H1 (cell line): ENCODE measurements around the gene UGT1A7. TPM values are rescaled to one million over a fixed set of nuclear protein-coding genes. Genes with fewer than 3 reads are reported as not detected.

ENCODE experiments used
- CTCF ChIA-PET: fragments of 300-600 bp; sonication (Branson Sonifier 250); formaldehyde crosslinking; loops from one replicate; lab custom pipeline; 2021; ENCODE audit not compliant: partially characterized antibody; lab: Charles Lee
- POLR2A ChIA-PET: fragments of 300-600 bp; sonication (Branson Sonifier 250); formaldehyde crosslinking; loops from one replicate; lab custom pipeline; 2021; ENCODE audit warnings: inconsistent platforms; ENCODE audit not compliant: partially characterized antibody; lab: Charles Lee
- DNase-seq, 2 experiments: peaks; one replicate each; pipeline versions ENCODE4 v3.0.0 to v3.0.0-alpha.2; 2010 to 2022; ENCODE audit warnings: low spot score in 2 of 2, low read depth in 1 of 2, mixed read lengths in 1 of 2
- FAIRE-seq: peaks from 2 replicates; lab custom pipeline; 2011; peaks lifted over from hg19 to GRCh38; lab: Jason Lieb, UNC
- H2AFZ ChIP-seq: 2 replicates; pipeline ENCODE4 v1.8.1; 2012; ENCODE audit warnings: low read length, inconsistent platforms
- H2AK5ac ChIP-seq: 2 replicates; pipeline ENCODE4 v1.6.1; 2013; ENCODE audit warnings: low read depth, low read length
- H2BK120ac ChIP-seq: replicated peaks from 2 replicates; pipeline ENCODE3; 2013; ENCODE audit warnings: low read depth, low read length, inconsistent platforms
- H2BK12ac ChIP-seq: 2 replicates; pipeline ENCODE4 v1.6.1; 2013; ENCODE audit warnings: low read depth, low read length
- H2BK15ac ChIP-seq: 2 replicates; pipeline ENCODE4 v1.6.1; 2013; ENCODE audit warnings: low read length
- H2BK20ac ChIP-seq: 2 replicates; pipeline ENCODE4 v1.6.1; 2013; ENCODE audit warnings: low read length
- H2BK5ac ChIP-seq: 2 replicates; pipeline ENCODE4 v1.6.1; 2013; ENCODE audit warnings: low read depth, low read length
- H3K14ac ChIP-seq: 2 replicates; pipeline ENCODE4 v1.6.1; 2013; ENCODE audit warnings: inconsistent platforms; ENCODE audit not compliant: insufficient read length
- H3K18ac ChIP-seq: 2 replicates; pipeline ENCODE4 v1.6.1; 2013; ENCODE audit warnings: low read length; ENCODE audit errors: extremely low read depth
- H3K23ac ChIP-seq: 2 replicates; pipeline ENCODE4 v1.6.1; 2013; ENCODE audit warnings: inconsistent platforms; ENCODE audit not compliant: insufficient read length
- H3K23me2 ChIP-seq: 2 replicates; pipeline ENCODE4 v1.6.1; 2013; ENCODE audit warnings: low read depth, low read length
- H3K27ac ChIP-seq: 2 replicates; pipeline ENCODE4 v1.6.1; 2011; ENCODE audit warnings: low read depth, low read length, inconsistent platforms
- H3K27me3 ChIP-seq, 4 experiments: replicated peaks in 1 of 4; 1 replicate in 1 of 4; 2 replicates in 3 of 4; pipeline versions ENCODE4 v1.6.1 to v1.8.1; 2011 to 2013; ENCODE audit warnings: low read length in 3 of 4, mild to moderate bottlenecking in 3 of 4, inconsistent platforms in 2 of 4, mixed read lengths in 2 of 4, moderate library complexity in 1 of 4; ENCODE audit not compliant: control insufficient read depth in 3 of 4, insufficient read depth in 3 of 4; ENCODE audit errors: extremely low read depth in 1 of 4
- H3K36me3 ChIP-seq, 4 experiments: 2 replicates each; pipeline versions ENCODE4 v1.6.1 to v1.8.1; 2011 to 2013; ENCODE audit warnings: mild to moderate bottlenecking in 4 of 4, low read length in 3 of 4, moderate library complexity in 2 of 4, control low read depth in 1 of 4, inconsistent platforms in 1 of 4; ENCODE audit not compliant: insufficient read depth in 4 of 4, control insufficient read depth in 2 of 4
- H3K4ac ChIP-seq: replicated peaks from 2 replicates; pipeline ENCODE3; 2013; ENCODE audit warnings: low read length, low read depth, mixed read lengths, inconsistent platforms; ENCODE audit not compliant: insufficient read length
- H3K4me1 ChIP-seq, 4 experiments: replicated peaks in 1 of 4; 1 replicate in 1 of 4; 2 replicates in 3 of 4; pipeline versions ENCODE4 v1.6.1 to v1.8.1; 2011 to 2013; ENCODE audit warnings: low read length in 3 of 4, inconsistent platforms in 2 of 4, mixed read lengths in 1 of 4; ENCODE audit not compliant: insufficient read depth in 4 of 4, control insufficient read depth in 3 of 4
- H3K4me2 ChIP-seq, 2 experiments: 2 replicates each; pipeline versions ENCODE4 v1.6.1 to v1.8.1; 2011 to 2013; ENCODE audit warnings: low read depth in 2 of 2, low read length in 2 of 2, control low read depth in 1 of 2, inconsistent platforms in 1 of 2, mild to moderate bottlenecking in 1 of 2; ENCODE audit not compliant: insufficient read depth in 1 of 2
- H3K4me3 ChIP-seq, 4 experiments: fragments of 200-600, 300-600 bp in 1 of 4; sonication (generic), shearing (Covaris generic), sonication (Bioruptor Twin) in 1 of 4; 2 replicates each; pipeline versions ENCODE4 v1.5.1 to v1.8.1; 2011 to 2016; ENCODE audit warnings: low read length in 4 of 4, low read depth in 3 of 4, control low read depth in 2 of 4, inconsistent platforms in 2 of 4, mild to moderate bottlenecking in 2 of 4, mixed read lengths in 1 of 4, moderate library complexity in 1 of 4; ENCODE audit not compliant: insufficient read depth in 2 of 4; ENCODE audit errors: extremely low read depth in 1 of 4
- H3K56ac ChIP-seq: replicated peaks from 2 replicates; pipeline ENCODE3; 2013; ENCODE audit warnings: low read depth, mild to moderate bottlenecking, mixed read lengths, low read length, inconsistent platforms; ENCODE audit not compliant: insufficient read length
- H3K79me1 ChIP-seq: 2 replicates; pipeline ENCODE4 v1.6.1; 2013; ENCODE audit warnings: low read depth, low read length, control low read depth
- H3K79me2 ChIP-seq, 2 experiments: 2 replicates each; pipeline versions ENCODE4 v1.6.1 to v1.8.1; 2012 to 2013; ENCODE audit warnings: low read length in 2 of 2, mild to moderate bottlenecking in 2 of 2, inconsistent platforms in 1 of 2; ENCODE audit not compliant: insufficient read depth in 2 of 2, control insufficient read depth in 1 of 2
- H3K9ac ChIP-seq, 4 experiments: replicated peaks in 1 of 4; 1 replicate in 1 of 4; 2 replicates in 3 of 4; pipeline versions ENCODE4 v1.6.1 to v1.8.1; 2011 to 2013; ENCODE audit warnings: low read depth in 3 of 4, low read length in 3 of 4, control low read depth in 2 of 4, mild to moderate bottlenecking in 2 of 4, moderate library complexity in 2 of 4, inconsistent platforms in 1 of 4; ENCODE audit errors: extremely low read depth in 1 of 4
- H3K9me3 ChIP-seq, 2 experiments: 2 replicates each; pipeline versions ENCODE4 v1.6.1 to v1.8.1; 2012 to 2013; ENCODE audit warnings: mild to moderate bottlenecking in 2 of 2, moderate library complexity in 2 of 2, control low read depth in 1 of 2, inconsistent platforms in 1 of 2, low read depth in 1 of 2, low read length in 1 of 2, mixed read lengths in 1 of 2; ENCODE audit not compliant: insufficient read depth in 2 of 2
- H4K20me1 ChIP-seq, 2 experiments: replicated peaks in 1 of 2; 2 replicates each; pipeline versions ENCODE3 to v1.8.1; 2011 to 2013; ENCODE audit warnings: inconsistent platforms in 2 of 2, low read length in 2 of 2, mild to moderate bottlenecking in 1 of 2; ENCODE audit not compliant: insufficient read depth in 2 of 2, control insufficient read depth in 1 of 2
- H4K5ac ChIP-seq: 2 replicates; pipeline ENCODE4 v1.6.1; 2013; ENCODE audit warnings: low read length, low read depth, mixed read lengths, inconsistent platforms; ENCODE audit not compliant: insufficient read length
- H4K8ac ChIP-seq: 2 replicates; pipeline ENCODE4 v1.8.0; 2013; ENCODE audit warnings: mild to moderate bottlenecking, moderate library complexity, low read length, inconsistent platforms; ENCODE audit not compliant: insufficient read depth; ENCODE audit errors: extremely low read depth
- H4K91ac ChIP-seq: replicated peaks from 2 replicates; pipeline ENCODE3; 2013; ENCODE audit warnings: low read length, mixed read lengths, inconsistent platforms; ENCODE audit not compliant: insufficient read length
- CBX5 ChIP-seq: fragments of 300-800, 300-1000 bp; sonication (generic); IDR thresholded peaks from 2 replicates; pipeline ENCODE4 v1.7.1; 2016; ENCODE audit warnings: antibody characterized with exemption, low read length, low read depth
- NRF1 ChIP-seq: IDR thresholded peaks from 2 replicates; pipeline ENCODE4 v1.6.1; 2011; ENCODE audit warnings: mild to moderate bottlenecking, low read depth, low read length, improper control_type of control experiment
- SP1 ChIP-seq: IDR thresholded peaks from 2 replicates; pipeline ENCODE4 v1.6.1; 2011; ENCODE audit warnings: low read depth, low read length
- SUZ12 ChIP-seq: fragments of 200-600 bp; sonication (generic); IDR thresholded peaks from 2 replicates; pipeline ENCODE4 v1.6.1; 2012; ENCODE audit warnings: mild to moderate bottlenecking, inconsistent platforms, low read length, moderate library complexity, mixed read lengths
- TAF1 ChIP-seq: IDR thresholded peaks from 2 replicates; pipeline ENCODE4 v1.6.1; 2011; ENCODE audit warnings: mild to moderate bottlenecking, low read depth, low read length
- YY1 ChIP-seq: IDR thresholded peaks from 2 replicates; pipeline ENCODE4 v1.6.1; 2011; ENCODE audit warnings: low read depth, mild to moderate bottlenecking, low read length
- ZNF274 ChIP-seq: IDR thresholded peaks from 2 replicates; pipeline ENCODE4 v1.7.0; 2012; ENCODE audit warnings: low read length, borderline replicate concordance; ENCODE audit errors: extremely low read depth
- WGBS, 2 experiments: shearing (Covaris generic) in 1 of 2; methylation state at CpG; one replicate each; pipeline versions ENCODE4 v1.1.6 to v1.1.7; 2013 to 2015; ENCODE audit warnings: low lambda C conversion rate in 2 of 2, mixed read lengths in 2 of 2, inconsistent platforms in 1 of 2, low coverage in 1 of 2, missing lambda C conversion rate in 1 of 2; ENCODE audit not compliant: insufficient replicate concordance in 2 of 2, insufficient coverage in 1 of 2, insufficient read length in 1 of 2; ENCODE audit errors: extremely low coverage in 1 of 2, missing lambda C conversion rate in 1 of 2; 5-methylcytosine and 5-hydroxymethylcytosine counted together
- long read RNA-seq, 2 experiments: library from RNA in 1 of 2; library from capped mRNA in 1 of 2; stranded (forward); transcript quantifications; one replicate each; pipeline ENCODE4 v2.0.0, GENCODE V29; 2021; ENCODE audit warnings: inconsistent platforms in 1 of 2
- polyA minus RNA-seq, 3 experiments: library from RNA; depleted of rRNA, polyadenylated mRNA; stranded (reverse); fragments of >200 nt; gene quantifications; 1 replicate in 2 of 3; 2 replicates in 1 of 3; pipeline ENCODE4 v1.2.3, GENCODE V29; 2011
- polyA plus RNA-seq, 7 experiments: library from polyadenylated mRNA; depleted of rRNA in 3 of 7; stranded (reverse) in 5 of 7; unstranded in 2 of 7; fragments of >200 nt in 5 of 7; fragments of 200-250 nt in 2 of 7; gene quantifications; 1 replicate in 5 of 7; 2 replicates in 1 of 7; 4 replicates in 1 of 7; pipeline versions ENCODE4 v1.2.1 to v1.2.3, GENCODE V29; 2011 to 2013; ENCODE audit warnings: missing spikeins in 2 of 7, mixed read lengths in 2 of 7
- total RNA-seq: library from RNA; stranded (reverse); fragmentation: NEBNext Ultra II Directional; extraction: Animal tissue kit (Norgen Biotek cat#: 25700); gene quantifications from 2 replicates; pipeline ENCODE4 v1.2.1, GENCODE V29; 2021
- TF ChIP-seq, protein P1 (sequence below): IDR thresholded peaks from 2 replicates; pipeline ENCODE4 v1.6.1; 2011; ENCODE audit warnings: low read length, improper control_type of control experiment
- TF ChIP-seq, protein P2 (sequence below): IDR thresholded peaks from 2 replicates; pipeline ENCODE4 v1.6.1; 2012; ENCODE audit warnings: low read length, inconsistent platforms

The UGT1A7 gene
- total RNA-seq (not detected in 2 replicates), polyA plus RNA-seq (2011; rRNA removed) (not detected in 2 replicates), polyA minus RNA-seq (2011; rRNA and poly(A)+ RNA removed) (0.13 TPM in 1 of 2 replicates, not detected in the other)
- not detected for polyA plus RNA-seq (2011; cell fraction: cytosol; rRNA removed)
- not detected for polyA plus RNA-seq (2011; cell fraction: nucleus; rRNA removed)
- polyA plus RNA-seq (2012, experiment 1 of 2): not detected in 4 replicates
- not detected for polyA plus RNA-seq (2012, experiment 2 of 2)
- not detected for polyA plus RNA-seq (2013, experiment 1 of 2)
- not detected for polyA plus RNA-seq (2013, experiment 2 of 2)
- polyA minus RNA-seq (2011; cell fraction: cytosol; rRNA and poly(A)+ RNA removed): not detected
- 0.30 TPM for polyA minus RNA-seq (2011; cell fraction: nucleus; rRNA and poly(A)+ RNA removed)
- long read RNA-seq, experiment 1: 0 reads
- long read RNA-seq, experiment 2: 0 reads

DNA sequence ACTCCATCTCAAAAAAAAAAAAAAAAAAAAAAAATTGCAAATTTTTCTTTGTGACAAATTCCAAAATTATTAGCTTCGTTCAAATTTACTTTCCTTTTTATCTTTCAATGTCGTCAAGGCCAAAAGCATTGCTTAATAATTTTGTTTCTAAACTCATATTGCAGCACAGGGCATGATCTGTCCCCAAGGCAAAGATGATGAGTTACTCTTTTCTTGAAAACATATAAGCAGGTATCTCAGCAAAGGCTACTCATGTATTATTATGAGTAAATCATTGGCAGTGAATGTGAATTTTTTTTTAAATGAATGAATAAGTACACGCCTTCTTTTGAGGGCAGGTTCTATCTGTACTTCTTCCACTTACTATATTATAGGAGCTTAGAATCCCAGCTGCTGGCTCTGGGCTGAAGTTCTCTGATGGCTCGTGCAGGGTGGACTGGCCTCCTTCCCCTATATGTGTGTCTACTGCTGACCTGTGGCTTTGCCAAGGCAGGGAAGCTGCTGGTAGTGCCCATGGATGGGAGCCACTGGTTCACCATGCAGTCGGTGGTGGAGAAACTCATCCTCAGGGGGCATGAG is at the start of gene UGT1A7:
Gene UGT1A7, plus strand, starts transcription at position 381 of the 579 bp plus-strand sequence. Its CDS starts 37 bp downstream, at position 418.
- no peak within 1 kb of the TSS for H3K4me3 ChIP-seq
- H3K36me3 ChIP-seq: no peaks in the 10 kb centered on the region
- CTCF ChIA-PET: interaction anchor here (1.8 kb wide), 1 partner anchor 30 kb away, joined by 6 read pairs; no protein-coding TSS in a partner anchor
- no peaks in the 10 kb centered on the region for H3K79me2 ChIP-seq
- H3K27me3 ChIP-seq: no peaks in the 10 kb centered on the region
- H4K91ac ChIP-seq: no peak within 1 kb of the TSS
- FAIRE-seq (no peak), DNase-seq (no peak)
- no peak within 1 kb of the TSS for H3K27ac ChIP-seq
- no peak within 1 kb of the TSS for H3K9ac ChIP-seq
- no peaks in the 10 kb centered on the region for H4K20me1 ChIP-seq
- POLR2A ChIA-PET: no interaction called here
- H3K4me1 ChIP-seq: no peaks in the 10 kb centered on the region
- H3K23me2 ChIP-seq: no peaks in the 10 kb centered on the region
- H2BK15ac ChIP-seq: no peak within 1 kb of the TSS
- no peak within 1 kb of the TSS for H2BK5ac ChIP-seq
- no peaks in the 10 kb centered on the region for H3K79me1 ChIP-seq
- no peak within 1 kb of the TSS for H2BK120ac ChIP-seq
- no peak within 1 kb of the TSS for H3K4me2 ChIP-seq
- H2BK12ac ChIP-seq: no peak within 1 kb of the TSS
- no peaks in the 10 kb centered on the region for H3K9me3 ChIP-seq
- no peak within 1 kb of the TSS for H3K4ac ChIP-seq
- H4K8ac ChIP-seq: no peak within 1 kb of the TSS
- no peak within 1 kb of the TSS for H3K56ac ChIP-seq
- H3K14ac ChIP-seq: no peak within 1 kb of the TSS
- 81 to 100% methylated on average over 1 to 5 of the region's 5 CpGs for WGBS, 2 experiments
- H3K18ac ChIP-seq: no peak within 1 kb of the TSS
- H2AFZ ChIP-seq: no peak within 1 kb of the TSS
- H3K23ac ChIP-seq: no peak within 1 kb of the TSS
- H2BK20ac ChIP-seq: no peak within 1 kb of the TSS
- no peak within 1 kb of the TSS for H4K5ac ChIP-seq
- no peak within 1 kb of the TSS for H2AK5ac ChIP-seq
- TF ChIP-seq TAF1 (no peak), ZNF274 (no peak), SUZ12 (no peak), SP1 (no peak), YY1 (no peak), CBX5 (no peak), NRF1 (no peak)
- TF ChIP-seq, protein P1, sequence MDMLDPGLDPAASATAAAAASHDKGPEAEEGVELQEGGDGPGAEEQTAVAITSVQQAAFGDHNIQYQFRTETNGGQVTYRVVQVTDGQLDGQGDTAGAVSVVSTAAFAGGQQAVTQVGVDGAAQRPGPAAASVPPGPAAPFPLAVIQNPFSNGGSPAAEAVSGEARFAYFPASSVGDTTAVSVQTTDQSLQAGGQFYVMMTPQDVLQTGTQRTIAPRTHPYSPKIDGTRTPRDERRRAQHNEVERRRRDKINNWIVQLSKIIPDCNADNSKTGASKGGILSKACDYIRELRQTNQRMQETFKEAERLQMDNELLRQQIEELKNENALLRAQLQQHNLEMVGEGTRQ: no peak
- TF ChIP-seq, protein P2, sequence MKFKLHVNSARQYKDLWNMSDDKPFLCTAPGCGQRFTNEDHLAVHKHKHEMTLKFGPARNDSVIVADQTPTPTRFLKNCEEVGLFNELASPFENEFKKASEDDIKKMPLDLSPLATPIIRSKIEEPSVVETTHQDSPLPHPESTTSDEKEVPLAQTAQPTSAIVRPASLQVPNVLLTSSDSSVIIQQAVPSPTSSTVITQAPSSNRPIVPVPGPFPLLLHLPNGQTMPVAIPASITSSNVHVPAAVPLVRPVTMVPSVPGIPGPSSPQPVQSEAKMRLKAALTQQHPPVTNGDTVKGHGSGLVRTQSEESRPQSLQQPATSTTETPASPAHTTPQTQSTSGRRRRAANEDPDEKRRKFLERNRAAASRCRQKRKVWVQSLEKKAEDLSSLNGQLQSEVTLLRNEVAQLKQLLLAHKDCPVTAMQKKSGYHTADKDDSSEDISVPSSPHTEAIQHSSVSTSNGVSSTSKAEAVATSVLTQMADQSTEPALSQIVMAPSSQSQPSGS: no peak
